Ishikawa (cell line): ENCODE data around the gene ZNF850.

Source experiments
- CEBPB ChIP-seq: IDR thresholded peaks from 2 replicates; pipeline ENCODE4 v1.6.1; 2012
- CREB1 ChIP-seq: IDR thresholded peaks from 2 replicates; pipeline ENCODE4 v1.6.1; 2012; ENCODE audit warnings: low read depth
- EGR1 ChIP-seq: IDR thresholded peaks from 2 replicates; pipeline ENCODE4 v1.6.1; 2012
- EP300 ChIP-seq: IDR thresholded peaks from 2 replicates; pipeline ENCODE4 v1.6.1; 2012; ENCODE audit warnings: borderline replicate concordance
- FOXM1 ChIP-seq: IDR thresholded peaks from 2 replicates; pipeline ENCODE4 v1.6.1; 2012; ENCODE audit warnings: low read depth, borderline replicate concordance
- MAX ChIP-seq: IDR thresholded peaks from 2 replicates; pipeline ENCODE4 v1.6.1; 2012
- NFIC ChIP-seq: IDR thresholded peaks from 2 replicates; pipeline ENCODE4 v1.6.1; 2012
- RAD21 ChIP-seq: IDR thresholded peaks from 2 replicates; pipeline ENCODE4 v1.6.1; 2012; ENCODE audit warnings: low read depth
- REST ChIP-seq: IDR thresholded peaks from 2 replicates; pipeline ENCODE4 v1.6.1; 2012; ENCODE audit warnings: low read depth, mild to moderate bottlenecking
- TAF1 ChIP-seq: IDR thresholded peaks from 2 replicates; pipeline ENCODE4 v1.6.1; 2012; ENCODE audit warnings: low read depth, mild to moderate bottlenecking
- TCF12 ChIP-seq: IDR thresholded peaks from 2 replicates; pipeline ENCODE4 v1.6.1; 2012; ENCODE audit warnings: low read depth
- TEAD4 ChIP-seq: IDR thresholded peaks from 2 replicates; pipeline ENCODE4 v1.6.1; 2012
- USF1 ChIP-seq: IDR thresholded peaks from 2 replicates; pipeline ENCODE4 v1.6.1; 2012
- YY1 ChIP-seq: IDR thresholded peaks from 2 replicates; pipeline ENCODE4 v1.6.1; 2012; ENCODE audit warnings: low read depth
- ZBTB7A ChIP-seq: IDR thresholded peaks from 2 replicates; pipeline ENCODE4 v1.6.1; 2012; ENCODE audit warnings: low read depth

ZNF850 gene

GRCh38 chr19:36772311-36773222, at the start of gene ZNF850:
Gene ZNF850 (minus strand): TSS chr19:36772807. CDS start chr19:36762606, 10,201 bp downstream.
- TF ChIP-seq YY1 (no peak), TEAD4 (no peak), NFIC (peak; percentile 43; the same call in 1 of the 2 replicates), TAF1 (peak; percentile 31; the same call in 1 of the 2 replicates), CEBPB (no peak), MAX (peak; percentile 55; the same call in 1 of the 2 replicates)

GRCh38 chr19:36821758-36822157, 49.2 kb upstream of the ZNF850 start:
- no peak for TF ChIP-seq NFIC
- no peak for TF ChIP-seq RAD21
- no peak for TF ChIP-seq CREB1
- TF ChIP-seq EGR1 = no peak
- no peak for TF ChIP-seq TEAD4
- TF ChIP-seq YY1 = no peak
- no peak for TF ChIP-seq CEBPB
- no peak for TF ChIP-seq MAX
- TF ChIP-seq ZBTB7A = no peak
- no peak for TF ChIP-seq REST
- TF ChIP-seq TAF1 = no peak
- TF ChIP-seq EP300 = no peak
- no peak for TF ChIP-seq USF1
- no peak for TF ChIP-seq FOXM1
- no peak for TF ChIP-seq TCF12

GRCh38 chr19:36819130-36819630, 46.6 kb upstream of the ZNF850 start:
- no peak for TF ChIP-seq TEAD4
- no peak for TF ChIP-seq TAF1

- TF ChIP-seq EGR1 = no peak
- TF ChIP-seq YY1 = no peak
- TF ChIP-seq NFIC = no peak
Observed at GRCh38 chr19:36807029-36807428, 34.4 kb upstream of the ZNF850 start.

GRCh38 chr19:36805364-36805763, 32.8 kb upstream of the ZNF850 start:
- TF ChIP-seq REST (no peak), EGR1 (no peak), RAD21 (no peak), FOXM1 (no peak), NFIC (no peak), MAX (no peak), CREB1 (no peak), CEBPB (no peak), YY1 (no peak), EP300 (no peak), USF1 (no peak), ZBTB7A (no peak), TCF12 (no peak), TEAD4 (no peak), TAF1 (no peak)

- TF ChIP-seq FOXM1 = no peak
- no peak for TF ChIP-seq EP300
- TF ChIP-seq YY1 = no peak
- no peak for TF ChIP-seq TAF1
- no peak for TF ChIP-seq EGR1
- TF ChIP-seq TEAD4 = no peak
- TF ChIP-seq CREB1 = no peak
- TF ChIP-seq NFIC = no peak
- TF ChIP-seq RAD21 = no peak
- TF ChIP-seq MAX = no peak
- TF ChIP-seq ZBTB7A = no peak
- no peak for TF ChIP-seq TCF12
- TF ChIP-seq USF1 = no peak
Observed at GRCh38 chr19:36797786-36798108, 25.1 kb upstream of the ZNF850 start.
